Activated B cell treated with CpG ODN at 0.5 μM for 24 hours (primary cell): ENCODE data around the gene LAGE3. TPM values are rescaled to one million over a fixed set of nuclear protein-coding genes. Genes with fewer than 3 reads are reported as not detected.

Experiments used
- ATAC-seq: fragments of 200-7000 bp; cut with Tn5 transposase; one replicate; pipeline ENCODE4 v1.10.0; 2021; ENCODE audit warnings: low read depth, mild to moderate bottlenecking, moderate library complexity
- CTCF ChIA-PET: fragments of 350-600 bp; sonication (Branson Sonifier 250); formaldehyde crosslinking; loops from one replicate; lab custom pipeline; 2021; ENCODE audit warnings: antibody characterized with exemption; lab: Charles Lee
- POLR2A ChIA-PET: fragments of 350-600 bp; sonication (Branson Sonifier 250); formaldehyde crosslinking; loops from one replicate; lab custom pipeline; 2021; ENCODE audit warnings: antibody characterized with exemption; lab: Charles Lee
- DNase-seq: peaks from one replicate; pipeline ENCODE4 v3.0.0; 2022
- H3K27ac Mint-ChIP-seq: one replicate; pipeline ENCODE4 v1.8.0; 2020; ENCODE audit warnings: mixed read lengths
- H3K27me3 Mint-ChIP-seq: one replicate; pipeline ENCODE4 v1.8.0; 2021; ENCODE audit warnings: mixed read lengths
- H3K36me3 Mint-ChIP-seq: one replicate; pipeline ENCODE4 v1.8.0; 2021; ENCODE audit warnings: low read depth, mixed read lengths
- H3K4me1 Mint-ChIP-seq: one replicate; pipeline ENCODE4 v1.8.0; 2021; ENCODE audit warnings: mixed read lengths
- H3K4me3 Mint-ChIP-seq: one replicate; pipeline ENCODE4 v1.8.0; 2020; ENCODE audit warnings: mild to moderate bottlenecking, mixed read lengths
- H3K9me3 Mint-ChIP-seq: one replicate; pipeline ENCODE4 v1.8.0; 2020; ENCODE audit warnings: mixed read lengths
- CTCF ChIP-seq: fragments of 200-600 bp; IDR thresholded peaks from one replicate; pipeline ENCODE4 v1.8.0; 2022; ENCODE audit warnings: antibody characterized with exemption, mild to moderate bottlenecking
- intact Hi-C: fragments of 100-400 bp; cut with micrococcal nuclease; formaldehyde crosslinking; loops from one replicate; pipeline ENCODE4 v1.15.1; 2024
- total RNA-seq: library from RNA; stranded (reverse); gene quantifications from 2 replicates; pipeline ENCODE4 v1.2.3, GENCODE V29; 2022

LAGE3 gene
- total RNA-seq, 1 donor from 2014 or later, result 16.6 TPM

- DNase-seq, result no peak
- ATAC-seq, result no peak
- ChIA-PET CTCF (no interaction called here), POLR2A (no interaction called here)
- no peak for TF ChIP-seq CTCF
- intact Hi-C loops, result no loop called here
- H3K4me3 Mint-ChIP-seq, result no peak overlapping the region
- no peak overlapping the region for H3K27ac Mint-ChIP-seq
- no peaks in the 10 kb centered on the region for H3K9me3 Mint-ChIP-seq
- H3K27me3 Mint-ChIP-seq, result no peaks in the 10 kb centered on the region
- peaks cover 37% of the 10 kb centered on the region for H3K4me1 Mint-ChIP-seq
- H3K36me3 Mint-ChIP-seq, result peaks cover 31% of the 10 kb centered on the region
Observed at GRCh38 chrX:154433605-154434004, 45.5 kb downstream of the LAGE3 start.

GRCh38 chrX:154432210-154432609, 46.9 kb downstream of the LAGE3 start:
- TF ChIP-seq CTCF, result no peak
- ATAC-seq (no peak), DNase-seq (no peak)
- Mint-ChIP-seq H3K4me3 (no peak overlapping the region), H3K27ac (no peak overlapping the region), H3K9me3 (no peaks in the 10 kb centered on the region), H3K4me1 (peaks cover 30% of the 10 kb centered on the region), H3K27me3 (no peaks in the 10 kb centered on the region), H3K36me3 (peaks cover 29% of the 10 kb centered on the region)
- ChIA-PET CTCF (no interaction called here), POLR2A (no interaction called here)
- intact Hi-C loops, result no loop called here

GRCh38 chrX:154431341-154431740, 47.7 kb downstream of the LAGE3 start:
- CTCF ChIA-PET, result no interaction called here
- Mint-ChIP-seq H3K9me3 (no peaks in the 10 kb centered on the region), H3K36me3 (peaks cover 28% of the 10 kb centered on the region), H3K4me1 (peaks cover 29% of the 10 kb centered on the region), H3K4me3 (peak overlapping the region; percentile 4), H3K27me3 (no peaks in the 10 kb centered on the region), H3K27ac (no peak overlapping the region)
- intact Hi-C loops, result no loop called here
- no peak for ATAC-seq
- POLR2A ChIA-PET, result no interaction called here
- no peak for TF ChIP-seq CTCF
- no peak for DNase-seq

- Mint-ChIP-seq H3K9me3 (no peaks in the 10 kb centered on the region), H3K4me3 (no peak overlapping the region), H3K4me1 (peaks cover 24% of the 10 kb centered on the region), H3K36me3 (peaks cover 26% of the 10 kb centered on the region), H3K27me3 (no peaks in the 10 kb centered on the region), H3K27ac (no peak overlapping the region)
- ATAC-seq (no peak), DNase-seq (no peak)
- TF ChIP-seq CTCF, result no peak
- intact Hi-C loops, result no loop called here
- ChIA-PET POLR2A (interaction anchor here (0.6 kb wide), 2 partner anchors 321 to 559 kb away, joined by 3 read pairs; no protein-coding TSS in a partner anchor), CTCF (no interaction called here)
Observed at GRCh38 chrX:154430916-154431315, 48.2 kb downstream of the LAGE3 start.

GRCh38 chrX:154430479-154430878, 48.6 kb downstream of the LAGE3 start:
- ChIA-PET CTCF (no interaction called here), POLR2A (interaction anchor here (0.6 kb wide), 2 partner anchors 321 to 559 kb away, joined by 3 read pairs; no protein-coding TSS in a partner anchor)
- H3K27ac Mint-ChIP-seq, result no peak overlapping the region
- no peaks in the 10 kb centered on the region for H3K9me3 Mint-ChIP-seq
- no peak for TF ChIP-seq CTCF
- intact Hi-C loops, result no loop called here
- H3K4me1 Mint-ChIP-seq, result peaks cover 23% of the 10 kb centered on the region
- ATAC-seq (no peak), DNase-seq (no peak)
- H3K36me3 Mint-ChIP-seq, result peaks cover 22% of the 10 kb centered on the region
- no peak overlapping the region for H3K4me3 Mint-ChIP-seq
- no peaks in the 10 kb centered on the region for H3K27me3 Mint-ChIP-seq
